DND-41 (cell line): ENCODE measurements around the gene CAMK2N1.

ENCODE experiments used
- CTCF ChIP-seq: IDR thresholded peaks from 2 replicates; pipeline ENCODE4 v1.5.1; 2012; ENCODE audit warnings: borderline replicate concordance, low read length, moderate library complexity, mild to moderate bottlenecking; ENCODE audit not compliant: poor library complexity, severe bottlenecking; ENCODE audit errors: extremely low read depth
- EZH2 ChIP-seq: IDR thresholded peaks from 3 replicates; pipeline ENCODE4 v1.6.1; 2012; ENCODE audit warnings: borderline replicate concordance, low read depth, mild to moderate bottlenecking, moderate library complexity, low read length, inconsistent platforms; ENCODE audit not compliant: severe bottlenecking

- TF ChIP-seq CTCF (no peak), EZH2 (no peak)
Measured at GRCh38 chr1:20530901-20531300, 44.9 kb upstream of the CAMK2N1 start.
